Measurements from ENCODE around the gene CDAN1.

CDAN1 gene

DNA sequence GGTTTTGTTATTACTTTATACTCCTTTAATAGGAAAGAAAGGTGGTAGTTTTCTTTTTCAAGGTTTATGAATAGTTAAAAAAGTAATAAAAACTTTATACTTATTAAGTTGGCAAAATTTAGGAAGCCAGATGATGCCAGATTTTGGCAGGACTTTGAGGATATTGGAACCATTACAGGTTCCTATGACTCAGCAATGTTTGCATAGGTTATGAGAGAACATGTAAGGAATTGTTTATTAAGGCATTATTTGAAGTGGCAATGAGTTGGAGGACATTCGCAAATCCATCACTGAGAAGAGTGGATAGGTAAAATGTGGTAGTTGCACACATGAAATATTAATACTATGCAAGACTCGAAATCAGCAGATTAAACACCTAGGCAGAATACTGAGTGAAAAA, 29.9 kb downstream of the CDAN1 start:
- no peak overlapping the region for H3K4me3 ChIP-seq (ENCODE audit: low read depth, low read length)
- TF ChIP-seq, protein P1, sequence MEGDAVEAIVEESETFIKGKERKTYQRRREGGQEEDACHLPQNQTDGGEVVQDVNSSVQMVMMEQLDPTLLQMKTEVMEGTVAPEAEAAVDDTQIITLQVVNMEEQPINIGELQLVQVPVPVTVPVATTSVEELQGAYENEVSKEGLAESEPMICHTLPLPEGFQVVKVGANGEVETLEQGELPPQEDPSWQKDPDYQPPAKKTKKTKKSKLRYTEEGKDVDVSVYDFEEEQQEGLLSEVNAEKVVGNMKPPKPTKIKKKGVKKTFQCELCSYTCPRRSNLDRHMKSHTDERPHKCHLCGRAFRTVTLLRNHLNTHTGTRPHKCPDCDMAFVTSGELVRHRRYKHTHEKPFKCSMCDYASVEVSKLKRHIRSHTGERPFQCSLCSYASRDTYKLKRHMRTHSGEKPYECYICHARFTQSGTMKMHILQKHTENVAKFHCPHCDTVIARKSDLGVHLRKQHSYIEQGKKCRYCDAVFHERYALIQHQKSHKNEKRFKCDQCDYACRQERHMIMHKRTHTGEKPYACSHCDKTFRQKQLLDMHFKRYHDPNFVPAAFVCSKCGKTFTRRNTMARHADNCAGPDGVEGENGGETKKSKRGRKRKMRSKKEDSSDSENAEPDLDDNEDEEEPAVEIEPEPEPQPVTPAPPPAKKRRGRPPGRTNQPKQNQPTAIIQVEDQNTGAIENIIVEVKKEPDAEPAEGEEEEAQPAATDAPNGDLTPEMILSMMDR (IDR thresholded peaks at IDR 0.05; ENCODE audit: low read depth, low read length), result no peak

DNA sequence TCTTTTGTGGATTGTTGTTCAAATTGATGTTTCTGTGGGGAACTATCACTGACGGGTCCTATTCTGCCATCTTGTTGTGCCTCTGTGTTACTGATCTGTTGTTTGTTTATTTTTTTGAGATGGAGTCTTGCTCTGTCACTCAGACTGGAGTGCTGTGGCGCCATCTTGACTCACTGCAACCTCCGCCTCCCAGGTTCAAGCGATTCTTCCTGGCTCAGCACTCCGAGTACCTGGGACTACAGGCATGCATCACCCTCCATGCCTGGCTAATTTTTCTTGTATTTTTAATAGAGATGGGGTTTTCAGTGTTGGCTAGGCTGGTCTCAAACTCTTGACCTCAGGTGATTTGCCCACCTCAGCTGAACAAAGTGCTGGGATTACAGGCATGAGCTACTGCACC, 31.6 kb downstream of the CDAN1 start:
- no peak overlapping the region for H3K4me3 ChIP-seq (ENCODE audit: low read depth, low read length)
- TF ChIP-seq, protein P1 (IDR thresholded peaks at IDR 0.05; ENCODE audit: low read depth, low read length), result no peak

DNA sequence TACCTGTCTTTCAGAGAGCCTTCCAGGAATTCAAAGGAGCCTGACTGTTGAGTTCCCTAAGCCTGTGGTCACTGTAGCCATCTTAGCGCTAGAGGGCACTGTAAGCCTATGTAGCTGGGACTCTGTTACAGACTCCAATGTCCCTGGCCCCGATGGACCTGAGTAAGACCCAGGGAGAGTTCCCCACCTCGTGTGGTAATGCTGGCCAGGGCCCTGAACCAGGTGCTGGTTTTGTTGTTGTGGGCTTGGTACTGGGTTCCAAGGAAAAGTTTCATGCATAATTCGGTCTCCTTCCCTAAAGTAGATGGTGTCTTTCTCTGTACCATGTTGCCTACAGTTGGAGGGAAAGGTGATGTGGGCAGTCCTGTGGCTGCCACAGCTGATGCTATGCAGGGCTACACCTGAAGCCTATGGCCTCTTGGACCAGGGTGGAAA, 32.4 kb downstream of the CDAN1 start:
- TF ChIP-seq, protein P1 (IDR thresholded peaks at IDR 0.05; ENCODE audit: low read depth, low read length), result peak; percentile 60
- H3K4me3 ChIP-seq (ENCODE audit: low read depth, low read length), result no peak overlapping the region

DNA sequence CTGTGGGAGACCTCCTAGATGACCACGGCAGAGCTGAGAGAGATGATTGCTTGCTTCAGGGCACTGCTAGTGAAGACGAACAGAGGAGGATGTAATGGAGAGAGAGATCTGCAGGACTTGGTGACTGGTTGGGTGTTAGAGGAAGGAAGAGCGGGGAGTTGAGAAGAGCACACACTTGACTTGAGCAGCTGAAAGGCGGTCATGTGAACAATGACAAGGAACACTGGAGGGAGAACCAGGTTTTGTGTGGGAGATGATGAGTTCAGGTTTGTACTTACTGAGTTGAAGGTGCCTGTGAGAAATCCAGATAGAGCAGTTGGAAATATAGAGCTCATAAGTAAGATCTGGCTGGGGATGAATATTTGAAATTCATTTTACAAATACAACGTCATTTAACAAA, 40.3 kb downstream of the CDAN1 start:
- TF ChIP-seq, protein P1 (IDR thresholded peaks at IDR 0.05; ENCODE audit: low read depth, low read length), result no peak

GRCh38 chr15:42695527-42696071, 41.3 kb downstream of the CDAN1 start:
- H3K4me3 ChIP-seq (ENCODE audit: low read depth, low read length), result no peak overlapping the region
- TF ChIP-seq, protein P1 (IDR thresholded peaks at IDR 0.05; ENCODE audit: low read depth, low read length), result no peak

More for the DNA sequence above, 40.3 kb downstream of the CDAN1 start:
- no peak overlapping the region for H3K4me3 ChIP-seq (ENCODE audit: low read depth, low read length)

DNA sequence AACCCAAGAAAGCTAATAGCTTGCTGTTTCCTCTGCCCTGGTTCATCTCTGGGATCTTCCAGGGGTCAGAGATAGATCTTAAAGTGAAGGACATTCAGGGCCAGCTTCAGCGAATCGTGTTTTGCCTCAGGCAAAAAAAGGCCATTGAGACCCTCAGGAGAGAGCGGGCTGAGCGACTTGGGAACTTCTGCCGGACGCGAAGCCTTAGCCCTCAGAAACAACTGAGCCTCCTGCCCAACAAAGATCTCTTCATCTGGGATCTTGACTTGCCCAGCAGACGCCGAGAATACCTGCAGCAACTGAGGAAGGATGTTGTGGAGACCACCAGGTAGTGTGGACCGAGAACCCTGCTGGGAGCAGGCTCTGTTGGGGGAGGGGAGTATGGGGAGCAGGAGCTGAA, 42.5 kb downstream of the CDAN1 start:
- TF ChIP-seq, protein P1 (IDR thresholded peaks at IDR 0.05; ENCODE audit: low read depth, low read length), result no peak
- H3K4me3 ChIP-seq (ENCODE audit: low read depth, low read length), result no peak overlapping the region

- TF ChIP-seq, protein P1 (IDR thresholded peaks at IDR 0.05; ENCODE audit: low read depth, low read length), result no peak
- H3K4me3 ChIP-seq (ENCODE audit: low read depth, low read length), result no peak overlapping the region
These were observed 43.0 kb downstream of the CDAN1 start for GRCh38 chr15:42693942-42694341.

Measured in WI38 (cell line).